Activated CD4-positive, CD25-positive, alpha-beta regulatory T cell treated with anti-CD3 and anti-CD28 coated beads, Interleukin-2, amount 50 U/mL, for 16 hours (primary cell): Measurements from ENCODE around the gene ENTR1.
"Not testable (repeated sequence)": the region's sequence is repeated elsewhere in the genome, so short reads cannot be mapped to it uniquely, and the experiment has no call there.

ENCODE experiments used
- DNase-seq: peaks from one replicate; pipeline ENCODE4 v3.0.0-alpha.2; 2020; ENCODE audit warnings: low read depth, low spot score

Gene ENTR1

DNA sequence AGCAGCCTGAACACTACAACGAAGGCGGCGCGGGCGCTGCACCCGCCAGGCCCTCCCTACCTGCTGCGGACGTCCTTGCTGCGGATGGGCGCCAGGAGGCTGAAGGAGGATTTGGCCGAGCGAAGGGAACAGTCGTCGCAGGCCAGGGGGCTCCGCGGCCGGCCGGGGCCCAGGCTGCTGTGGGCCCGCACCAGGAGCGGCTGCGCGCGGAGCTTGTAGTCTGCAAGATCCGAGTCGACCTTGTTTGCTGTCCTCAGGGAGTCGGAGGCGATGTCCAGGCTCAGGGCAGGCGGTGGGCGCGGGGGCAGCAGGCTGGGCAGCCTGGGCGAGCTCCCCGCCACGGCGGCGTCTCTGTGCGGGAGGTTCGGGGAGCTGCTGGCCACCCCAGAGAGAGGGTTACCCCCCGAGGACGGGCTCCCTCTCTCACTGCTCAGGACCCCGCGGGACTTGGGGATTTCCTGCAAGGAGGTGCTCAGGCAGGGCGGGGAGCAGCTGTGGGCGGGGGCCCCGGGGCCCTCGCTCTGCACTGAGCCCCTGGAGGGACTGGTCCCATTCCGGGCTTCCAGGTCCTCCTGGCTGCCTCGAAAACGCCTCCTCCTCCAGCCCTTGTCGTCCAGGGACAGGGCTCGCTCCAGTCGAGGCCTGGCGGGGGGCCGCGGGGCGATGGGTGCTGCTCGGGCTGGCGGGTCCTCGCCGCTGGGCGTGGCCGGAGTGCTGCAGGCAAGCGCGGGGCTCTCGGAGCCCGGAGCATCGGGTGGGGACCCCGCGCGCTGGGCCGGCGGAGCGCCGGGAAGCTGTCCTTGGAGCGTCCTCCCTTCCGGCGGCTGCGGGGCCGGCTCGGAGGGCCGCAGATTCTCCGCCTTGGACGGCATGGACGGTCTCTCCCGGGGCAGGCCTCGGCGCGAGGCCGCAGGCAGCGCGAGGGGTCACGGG is 28.4 kb upstream of the ENTR1 start:
- DNase-seq, result peak; percentile 43

- DNase-seq, result no peak
Measured at GRCh38 chr9:136437839-136438547, 27.6 kb upstream of the ENTR1 start.

GRCh38 chr9:136437430-136437829 is 27.0 kb upstream of the ENTR1 start:
- DNase-seq, result no peak

DNA sequence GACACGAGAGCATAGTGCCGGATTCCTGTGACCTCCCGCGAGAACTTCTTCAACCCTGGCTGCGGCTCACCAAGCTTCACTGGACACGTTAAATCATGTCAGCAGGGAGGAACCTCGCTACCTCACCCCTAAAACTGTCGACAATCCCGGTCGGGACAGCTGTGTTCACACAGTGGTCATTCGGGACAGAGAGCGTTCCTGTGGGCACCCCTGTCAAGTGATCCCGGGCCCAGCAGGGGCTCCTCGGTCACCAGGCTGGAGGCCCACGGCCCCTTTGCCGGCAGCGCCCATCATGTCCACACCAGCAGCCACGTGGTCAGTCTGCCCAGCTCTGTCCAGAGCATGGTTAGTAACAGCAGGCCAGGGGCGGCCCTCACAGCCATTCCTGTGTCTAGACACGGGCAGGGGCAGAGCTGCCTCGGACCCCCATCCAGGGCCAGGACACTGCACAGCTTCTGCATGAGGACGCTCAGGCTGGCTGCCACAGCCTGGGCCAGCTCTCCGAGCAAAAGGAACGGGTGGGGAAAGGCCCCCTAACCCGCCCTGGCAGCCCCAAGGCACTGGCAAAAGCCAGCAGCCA is 25.7 kb upstream of the ENTR1 start:
- DNase-seq, result no peak

DNA sequence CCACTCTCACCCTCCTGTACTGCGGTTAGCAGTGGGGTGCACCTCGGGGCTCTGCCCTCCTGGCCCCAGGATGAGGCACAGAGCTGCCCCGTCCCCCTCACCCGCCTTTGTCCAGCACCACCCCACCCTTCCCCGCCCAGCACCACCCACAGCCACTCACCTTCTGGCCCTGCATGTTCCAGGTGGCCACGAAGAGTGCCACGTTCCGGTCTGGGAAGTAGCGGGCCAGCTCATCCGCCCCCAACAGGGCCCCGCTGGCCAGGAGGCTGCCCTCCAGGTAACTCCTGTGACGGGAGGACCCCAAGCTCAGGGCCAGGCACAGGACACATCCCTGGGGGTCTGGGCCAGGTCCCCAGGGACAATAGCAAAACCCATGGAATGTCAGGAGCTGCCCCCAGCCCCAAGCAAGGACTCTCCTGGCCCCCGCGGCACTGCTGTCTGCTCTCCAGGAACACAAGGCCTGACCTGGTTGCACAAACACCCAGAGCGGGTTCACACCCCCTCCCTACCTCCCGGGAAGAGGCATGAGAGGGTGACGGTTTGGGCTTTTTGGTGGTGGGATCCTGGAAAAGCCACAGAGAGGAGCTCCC is 24.3 kb upstream of the ENTR1 start:
- no peak for DNase-seq

- DNase-seq, result no peak
Measured at GRCh38 chr9:136433849-136434579, 23.6 kb upstream of the ENTR1 start.

GRCh38 chr9:136433043-136433715 is 22.8 kb upstream of the ENTR1 start:
- DNase-seq, result no peak

GRCh38 chr9:136432591-136432990 is 22.2 kb upstream of the ENTR1 start:
- DNase-seq, result no peak

DNA sequence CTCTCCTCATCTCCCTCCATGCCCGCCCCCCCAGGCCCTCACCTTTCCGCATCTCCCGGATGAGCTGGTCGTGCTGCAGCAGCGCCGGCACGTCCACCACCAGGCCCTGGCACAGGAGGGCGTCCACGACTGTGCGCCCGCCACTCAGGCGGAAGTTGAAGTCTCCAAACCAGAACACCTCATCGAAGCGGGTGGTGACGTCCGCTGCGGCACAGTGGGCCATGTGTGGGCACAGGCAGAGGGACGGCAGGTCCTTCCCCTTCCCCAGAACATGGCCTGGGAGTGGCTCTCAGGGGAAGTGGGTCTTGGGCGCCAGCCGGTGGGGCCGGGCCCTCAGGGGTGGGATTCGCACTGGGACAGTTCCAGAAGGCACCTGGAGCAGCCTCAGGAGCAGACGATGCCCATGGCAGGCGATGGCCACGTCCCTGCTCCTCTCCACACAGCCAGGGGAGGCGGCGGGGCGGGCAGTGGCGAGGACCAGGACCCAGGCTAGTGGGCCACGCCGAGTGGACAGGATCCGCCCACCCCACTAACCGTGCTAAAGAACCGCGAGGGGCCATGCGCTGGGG is 21.5 kb upstream of the ENTR1 start:
- DNase-seq, result no peak

GRCh38 chr9:136430588-136431234 is 20.3 kb upstream of the ENTR1 start:
- DNase-seq, result no peak

GRCh38 chr9:136429683-136430491 is 19.5 kb upstream of the ENTR1 start:
- DNase-seq, result no peak

GRCh38 chr9:136429075-136429628 is 18.7 kb upstream of the ENTR1 start:
- DNase-seq, result no peak

- DNase-seq, result no peak
Measured at GRCh38 chr9:136426787-136427186, 16.4 kb upstream of the ENTR1 start.

DNA sequence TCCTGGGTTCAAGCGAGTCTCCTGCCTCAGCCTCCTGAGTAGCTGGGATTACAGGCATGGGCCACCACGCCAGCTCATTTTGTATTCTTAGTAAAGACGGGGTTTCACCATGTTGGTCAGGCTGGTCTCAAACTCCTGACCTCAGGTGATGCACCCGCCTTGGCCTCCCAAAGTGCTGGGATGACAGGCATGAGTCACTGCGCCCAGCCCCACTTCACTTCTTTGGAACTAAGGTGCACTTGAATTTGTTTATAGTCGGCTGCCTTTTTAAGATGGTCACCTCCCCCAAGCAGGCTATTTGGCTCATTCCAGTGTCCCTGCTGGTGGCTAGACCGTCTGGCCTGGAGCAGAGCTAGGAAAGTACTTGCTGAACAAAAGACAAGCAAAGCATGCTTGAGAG is 15.0 kb upstream of the ENTR1 start:
- DNase-seq, result not testable (repeated sequence)

- DNase-seq, result no peak
Measured at GRCh38 chr9:136424750-136425362, 14.4 kb upstream of the ENTR1 start.

GRCh38 chr9:136423432-136424146 is 13.2 kb upstream of the ENTR1 start:
- no peak for DNase-seq

DNA sequence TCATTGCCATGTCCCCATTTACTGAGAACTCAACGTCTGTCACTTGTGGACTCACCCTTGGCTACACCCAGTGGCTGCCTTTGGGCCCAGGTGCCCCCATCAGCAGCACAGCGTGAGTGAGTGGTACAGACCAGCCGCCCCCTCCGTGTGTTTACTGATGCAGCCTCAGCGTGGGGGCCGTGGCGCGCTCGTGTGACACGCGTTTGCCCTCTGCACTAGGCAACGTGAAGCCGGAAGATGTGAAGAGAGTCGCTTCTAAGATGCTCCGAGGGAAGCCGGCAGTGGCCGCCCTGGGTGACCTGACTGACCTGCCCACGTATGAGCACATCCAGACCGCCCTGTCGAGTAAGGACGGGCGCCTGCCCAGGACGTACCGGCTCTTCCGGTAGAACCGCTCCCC is 12.5 kb upstream of the ENTR1 start:
- no peak for DNase-seq

GRCh38 chr9:136421791-136422190 is 11.4 kb upstream of the ENTR1 start:
- DNase-seq, result no peak
